SU-DHL-6 (cell line): ENCODE measurements around the gene TBC1D22A.

Experiments
- EZH2phosphoT487 ChIP-seq: fragments of 200-600 bp; sonication (generic), shearing (Covaris generic); conservative IDR thresholded peaks from 2 replicates; pipeline ENCODE4 v1.6.1; 2018; ENCODE audit warnings: mild to moderate bottlenecking, antibody characterized with exemption, low read length, moderate library complexity, mixed read lengths
- TF ChIP-seq, protein P1 (sequence below): fragments of 200-600 bp; sonication (generic); IDR thresholded peaks from one replicate; pipeline ENCODE4 v1.5.1; 2017; ENCODE audit warnings: antibody characterized with exemption, mild to moderate bottlenecking, low read length, moderate library complexity; ENCODE audit not compliant: insufficient read depth, poor library complexity, severe bottlenecking

DNA sequence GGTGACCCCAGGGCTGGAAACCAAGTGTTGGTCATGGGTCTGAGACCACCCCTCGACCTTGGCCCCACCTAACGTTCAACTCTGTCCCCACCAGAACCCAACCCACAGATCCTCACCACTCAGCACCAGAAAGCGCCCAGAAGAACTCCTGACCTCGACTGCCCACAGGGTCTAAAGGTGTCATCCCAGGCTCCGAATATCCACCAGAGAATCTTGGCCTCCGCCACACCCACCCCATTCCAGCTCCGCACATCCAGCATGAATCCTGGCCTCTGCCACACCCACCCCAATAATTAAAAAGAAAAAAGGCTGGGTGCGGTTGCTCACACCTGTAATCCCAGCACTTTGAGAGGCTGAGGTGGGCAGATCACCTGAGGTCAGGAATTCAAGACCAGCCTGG lies 25.7 kb upstream of the TBC1D22A start:
- TF ChIP-seq, protein P1, sequence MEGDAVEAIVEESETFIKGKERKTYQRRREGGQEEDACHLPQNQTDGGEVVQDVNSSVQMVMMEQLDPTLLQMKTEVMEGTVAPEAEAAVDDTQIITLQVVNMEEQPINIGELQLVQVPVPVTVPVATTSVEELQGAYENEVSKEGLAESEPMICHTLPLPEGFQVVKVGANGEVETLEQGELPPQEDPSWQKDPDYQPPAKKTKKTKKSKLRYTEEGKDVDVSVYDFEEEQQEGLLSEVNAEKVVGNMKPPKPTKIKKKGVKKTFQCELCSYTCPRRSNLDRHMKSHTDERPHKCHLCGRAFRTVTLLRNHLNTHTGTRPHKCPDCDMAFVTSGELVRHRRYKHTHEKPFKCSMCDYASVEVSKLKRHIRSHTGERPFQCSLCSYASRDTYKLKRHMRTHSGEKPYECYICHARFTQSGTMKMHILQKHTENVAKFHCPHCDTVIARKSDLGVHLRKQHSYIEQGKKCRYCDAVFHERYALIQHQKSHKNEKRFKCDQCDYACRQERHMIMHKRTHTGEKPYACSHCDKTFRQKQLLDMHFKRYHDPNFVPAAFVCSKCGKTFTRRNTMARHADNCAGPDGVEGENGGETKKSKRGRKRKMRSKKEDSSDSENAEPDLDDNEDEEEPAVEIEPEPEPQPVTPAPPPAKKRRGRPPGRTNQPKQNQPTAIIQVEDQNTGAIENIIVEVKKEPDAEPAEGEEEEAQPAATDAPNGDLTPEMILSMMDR, result no peak
- no peak for TF ChIP-seq EZH2phosphoT487
